GM12864 (cell line): ENCODE measurements around the gene GRIP1.

ENCODE experiments used
- DNase-seq: peaks from one replicate; pipeline ENCODE4 v3.0.0-alpha.2; 2011; ENCODE audit warnings: low read depth
- H3K4me3 ChIP-seq: 2 replicates; pipeline ENCODE4 v1.5.1; 2011; ENCODE audit warnings: mild to moderate bottlenecking, low read depth, low read length, control low read depth
- TF ChIP-seq, protein P1 (sequence below): IDR thresholded peaks from 2 replicates; pipeline ENCODE4 v1.5.1; 2011; ENCODE audit warnings: low read depth, mild to moderate bottlenecking, moderate library complexity, low read length, control low read depth, inconsistent platforms; ENCODE audit errors: missing control alignments

The GRIP1 gene

GRCh38 chr12:66620688-66621087 lies 58.2 kb downstream of the GRIP1 start:
- no peak overlapping the region for H3K4me3 ChIP-seq
- no peak for DNase-seq
- TF ChIP-seq, protein P1, sequence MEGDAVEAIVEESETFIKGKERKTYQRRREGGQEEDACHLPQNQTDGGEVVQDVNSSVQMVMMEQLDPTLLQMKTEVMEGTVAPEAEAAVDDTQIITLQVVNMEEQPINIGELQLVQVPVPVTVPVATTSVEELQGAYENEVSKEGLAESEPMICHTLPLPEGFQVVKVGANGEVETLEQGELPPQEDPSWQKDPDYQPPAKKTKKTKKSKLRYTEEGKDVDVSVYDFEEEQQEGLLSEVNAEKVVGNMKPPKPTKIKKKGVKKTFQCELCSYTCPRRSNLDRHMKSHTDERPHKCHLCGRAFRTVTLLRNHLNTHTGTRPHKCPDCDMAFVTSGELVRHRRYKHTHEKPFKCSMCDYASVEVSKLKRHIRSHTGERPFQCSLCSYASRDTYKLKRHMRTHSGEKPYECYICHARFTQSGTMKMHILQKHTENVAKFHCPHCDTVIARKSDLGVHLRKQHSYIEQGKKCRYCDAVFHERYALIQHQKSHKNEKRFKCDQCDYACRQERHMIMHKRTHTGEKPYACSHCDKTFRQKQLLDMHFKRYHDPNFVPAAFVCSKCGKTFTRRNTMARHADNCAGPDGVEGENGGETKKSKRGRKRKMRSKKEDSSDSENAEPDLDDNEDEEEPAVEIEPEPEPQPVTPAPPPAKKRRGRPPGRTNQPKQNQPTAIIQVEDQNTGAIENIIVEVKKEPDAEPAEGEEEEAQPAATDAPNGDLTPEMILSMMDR, result no peak

DNA sequence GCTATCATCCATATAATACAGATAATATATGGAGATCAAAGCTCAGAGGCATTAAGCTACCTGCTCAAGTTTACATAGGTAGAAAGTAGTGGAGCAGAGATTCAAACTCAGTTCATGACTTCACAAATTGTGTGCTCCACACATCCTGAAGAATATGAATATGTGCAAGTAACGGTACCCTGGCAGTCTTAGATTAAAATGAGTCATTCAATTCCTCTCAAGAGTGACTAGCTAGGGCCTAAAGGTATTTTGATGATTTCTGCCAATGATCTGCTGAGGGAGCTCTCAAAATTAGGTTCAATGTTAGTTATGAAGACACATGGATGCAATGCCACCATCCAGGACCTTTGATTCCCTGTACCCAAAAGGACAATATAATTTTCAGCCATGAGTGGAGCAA lies 58.9 kb downstream of the GRIP1 start:
- TF ChIP-seq, protein P1, result no peak
- no peak overlapping the region for H3K4me3 ChIP-seq
- DNase-seq, result no peak

DNA sequence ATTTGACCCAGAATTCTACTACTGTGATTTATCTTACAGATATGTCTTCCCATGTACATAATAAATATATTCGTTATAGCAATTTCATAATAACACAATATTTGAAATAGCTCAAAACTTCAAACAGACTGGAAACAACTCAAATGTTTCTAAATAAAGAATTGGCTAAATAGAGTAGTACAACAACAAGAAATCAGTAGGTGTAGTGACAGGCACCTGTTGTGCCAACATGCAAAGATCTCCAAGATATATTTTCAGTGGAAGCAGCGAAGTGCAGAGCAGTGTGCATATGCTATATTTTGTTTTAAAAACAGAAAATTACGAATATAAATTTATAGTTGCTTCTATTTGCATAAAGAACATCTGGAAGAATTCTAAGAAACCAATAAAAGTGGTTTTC lies 60.9 kb downstream of the GRIP1 start:
- DNase-seq, result no peak
- TF ChIP-seq, protein P1, result no peak
- H3K4me3 ChIP-seq, result no peak overlapping the region

GRCh38 chr12:66612090-66612775 lies 66.6 kb downstream of the GRIP1 start:
- TF ChIP-seq, protein P1, result no peak
- no peak for DNase-seq
- H3K4me3 ChIP-seq, result no peak overlapping the region

- no peak overlapping the region for H3K4me3 ChIP-seq
- no peak for DNase-seq
- TF ChIP-seq, protein P1, result no peak
These were observed 71.7 kb downstream of the GRIP1 start for GRCh38 chr12:66607147-66607546.

DNA sequence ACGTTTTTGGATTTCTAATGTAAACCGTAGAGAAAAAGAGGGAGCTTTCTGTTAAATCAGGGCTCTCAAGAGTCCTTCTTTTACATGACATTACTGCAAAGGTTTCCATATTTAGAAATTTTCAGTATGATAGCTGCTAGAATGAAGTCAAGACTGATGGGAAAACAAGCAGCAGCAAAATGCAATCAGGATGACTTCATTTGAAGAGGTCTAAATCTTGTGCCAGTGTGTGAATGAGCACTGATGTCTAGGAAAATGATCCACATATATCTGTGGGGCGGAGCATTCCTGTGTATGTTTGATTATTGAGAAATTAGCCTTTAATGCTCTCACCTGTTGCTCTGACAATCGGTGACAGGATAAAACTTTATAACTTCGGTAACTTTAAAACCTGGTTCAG lies 73.6 kb downstream of the GRIP1 start:
- TF ChIP-seq, protein P1, result no peak
- DNase-seq, result no peak
- H3K4me3 ChIP-seq, result no peak overlapping the region

DNA sequence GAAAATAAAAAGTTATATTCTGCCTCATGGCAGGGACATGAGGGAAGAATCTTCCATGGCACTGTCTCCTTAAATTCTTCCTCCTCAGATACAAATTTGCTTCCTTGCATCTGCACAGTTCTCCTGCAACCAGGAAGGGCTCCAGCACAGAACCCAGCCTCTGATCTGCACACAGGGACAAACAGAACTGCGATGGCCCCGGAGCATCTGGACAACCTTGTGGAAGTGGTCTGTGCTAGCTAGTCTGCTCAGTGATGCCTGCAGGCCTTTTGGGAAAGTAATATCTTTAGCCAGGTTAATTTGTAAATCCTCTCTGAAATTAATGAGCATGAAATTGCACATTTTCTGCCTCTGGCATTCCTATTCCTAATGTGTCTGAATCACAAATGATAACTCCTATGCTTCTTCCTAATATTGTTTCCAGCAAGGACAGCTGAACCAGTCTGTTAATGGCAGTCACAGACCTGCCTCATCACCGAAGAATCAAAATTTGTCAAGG lies 74.8 kb downstream of the GRIP1 start:
- no peak overlapping the region for H3K4me3 ChIP-seq
- DNase-seq, result no peak
- TF ChIP-seq, protein P1, result no peak
